ENCODE measurements around the gene GBX1.

GRCh38 chr7:151133986-151134742 lies 33.3 kb downstream of the GBX1 start:
- TF ChIP-seq, protein P1, sequence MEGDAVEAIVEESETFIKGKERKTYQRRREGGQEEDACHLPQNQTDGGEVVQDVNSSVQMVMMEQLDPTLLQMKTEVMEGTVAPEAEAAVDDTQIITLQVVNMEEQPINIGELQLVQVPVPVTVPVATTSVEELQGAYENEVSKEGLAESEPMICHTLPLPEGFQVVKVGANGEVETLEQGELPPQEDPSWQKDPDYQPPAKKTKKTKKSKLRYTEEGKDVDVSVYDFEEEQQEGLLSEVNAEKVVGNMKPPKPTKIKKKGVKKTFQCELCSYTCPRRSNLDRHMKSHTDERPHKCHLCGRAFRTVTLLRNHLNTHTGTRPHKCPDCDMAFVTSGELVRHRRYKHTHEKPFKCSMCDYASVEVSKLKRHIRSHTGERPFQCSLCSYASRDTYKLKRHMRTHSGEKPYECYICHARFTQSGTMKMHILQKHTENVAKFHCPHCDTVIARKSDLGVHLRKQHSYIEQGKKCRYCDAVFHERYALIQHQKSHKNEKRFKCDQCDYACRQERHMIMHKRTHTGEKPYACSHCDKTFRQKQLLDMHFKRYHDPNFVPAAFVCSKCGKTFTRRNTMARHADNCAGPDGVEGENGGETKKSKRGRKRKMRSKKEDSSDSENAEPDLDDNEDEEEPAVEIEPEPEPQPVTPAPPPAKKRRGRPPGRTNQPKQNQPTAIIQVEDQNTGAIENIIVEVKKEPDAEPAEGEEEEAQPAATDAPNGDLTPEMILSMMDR (IDR thresholded peaks at IDR 0.05) = no peak
- no peak for TF ChIP-seq POLR2A (IDR thresholded peaks at IDR 0.05)

Measured in right lobe of liver (tissue), 4 donors.